Epithelial cell of proximal tubule (primary cell): Measurements from ENCODE around the gene GRIK3. TPM values are rescaled to one million over a fixed set of nuclear protein-coding genes. Genes with fewer than 3 reads are reported as not detected.

Experiments
- DNase-seq: peaks from one replicate; pipeline ENCODE4 v3.0.0-alpha.2; 2011; ENCODE audit warnings: low read depth
- H3K4me3 ChIP-seq: 2 replicates; pipeline ENCODE4 v1.5.1; 2011; ENCODE audit warnings: low read depth, mild to moderate bottlenecking, low read length
- total RNA-seq: library from RNA; depleted of rRNA; stranded (reverse); fragments of >200 nt; gene quantifications from 2 replicates; pipeline ENCODE4 v1.2.3, GENCODE V29; 2015
- TF ChIP-seq, protein P1 (sequence below): conservative IDR thresholded peaks from 2 replicates; pipeline ENCODE4 v1.5.1; 2012; ENCODE audit warnings: low read depth, mild to moderate bottlenecking, low read length

The GRIK3 gene
- total RNA-seq, 1 donor from 2014 or later, result not detected

- DNase-seq, result no peak
- TF ChIP-seq, protein P1, sequence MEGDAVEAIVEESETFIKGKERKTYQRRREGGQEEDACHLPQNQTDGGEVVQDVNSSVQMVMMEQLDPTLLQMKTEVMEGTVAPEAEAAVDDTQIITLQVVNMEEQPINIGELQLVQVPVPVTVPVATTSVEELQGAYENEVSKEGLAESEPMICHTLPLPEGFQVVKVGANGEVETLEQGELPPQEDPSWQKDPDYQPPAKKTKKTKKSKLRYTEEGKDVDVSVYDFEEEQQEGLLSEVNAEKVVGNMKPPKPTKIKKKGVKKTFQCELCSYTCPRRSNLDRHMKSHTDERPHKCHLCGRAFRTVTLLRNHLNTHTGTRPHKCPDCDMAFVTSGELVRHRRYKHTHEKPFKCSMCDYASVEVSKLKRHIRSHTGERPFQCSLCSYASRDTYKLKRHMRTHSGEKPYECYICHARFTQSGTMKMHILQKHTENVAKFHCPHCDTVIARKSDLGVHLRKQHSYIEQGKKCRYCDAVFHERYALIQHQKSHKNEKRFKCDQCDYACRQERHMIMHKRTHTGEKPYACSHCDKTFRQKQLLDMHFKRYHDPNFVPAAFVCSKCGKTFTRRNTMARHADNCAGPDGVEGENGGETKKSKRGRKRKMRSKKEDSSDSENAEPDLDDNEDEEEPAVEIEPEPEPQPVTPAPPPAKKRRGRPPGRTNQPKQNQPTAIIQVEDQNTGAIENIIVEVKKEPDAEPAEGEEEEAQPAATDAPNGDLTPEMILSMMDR, result no peak
- H3K4me3 ChIP-seq, result no peak overlapping the region
These were observed 85.7 kb downstream of the GRIK3 start for GRCh38 chr1:36948606-36949005.

DNA sequence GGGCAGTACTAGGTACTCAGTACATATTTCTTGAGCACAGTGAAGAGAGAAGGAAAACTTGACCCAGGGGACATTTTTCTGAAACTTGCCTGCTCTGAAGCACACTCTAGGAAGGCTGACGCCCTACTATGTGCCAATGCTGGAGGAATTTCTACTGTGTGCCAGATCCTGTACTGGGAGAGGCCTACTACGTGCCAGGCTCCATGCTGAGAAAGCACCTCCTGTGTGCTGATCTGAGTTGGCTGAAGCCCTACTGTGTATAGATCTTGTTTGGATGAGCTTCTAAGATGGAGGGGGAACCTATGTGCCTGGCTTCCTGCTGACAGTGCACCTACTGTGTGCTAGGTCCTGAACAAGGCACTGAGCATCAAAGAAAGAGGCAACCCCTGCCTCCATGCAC, 86.2 kb downstream of the GRIK3 start:
- no peak for DNase-seq
- no peak overlapping the region for H3K4me3 ChIP-seq
- TF ChIP-seq, protein P1, result no peak

- DNase-seq, result no peak
- H3K4me3 ChIP-seq, result no peak overlapping the region
- TF ChIP-seq, protein P1, result no peak
These were observed 86.9 kb downstream of the GRIK3 start for GRCh38 chr1:36947384-36947783.

- TF ChIP-seq, protein P1, result no peak
- no peak for DNase-seq
- no peak overlapping the region for H3K4me3 ChIP-seq
These were observed 89.4 kb downstream of the GRIK3 start for GRCh38 chr1:36944883-36945282.

GRCh38 chr1:36942148-36942547, 92.2 kb downstream of the GRIK3 start:
- TF ChIP-seq, protein P1, result no peak
- H3K4me3 ChIP-seq, result no peak overlapping the region
- DNase-seq, result no peak

- H3K4me3 ChIP-seq, result no peak overlapping the region
- DNase-seq, result no peak
- TF ChIP-seq, protein P1, result no peak
These were observed 92.9 kb downstream of the GRIK3 start for GRCh38 chr1:36941316-36941978.

DNA sequence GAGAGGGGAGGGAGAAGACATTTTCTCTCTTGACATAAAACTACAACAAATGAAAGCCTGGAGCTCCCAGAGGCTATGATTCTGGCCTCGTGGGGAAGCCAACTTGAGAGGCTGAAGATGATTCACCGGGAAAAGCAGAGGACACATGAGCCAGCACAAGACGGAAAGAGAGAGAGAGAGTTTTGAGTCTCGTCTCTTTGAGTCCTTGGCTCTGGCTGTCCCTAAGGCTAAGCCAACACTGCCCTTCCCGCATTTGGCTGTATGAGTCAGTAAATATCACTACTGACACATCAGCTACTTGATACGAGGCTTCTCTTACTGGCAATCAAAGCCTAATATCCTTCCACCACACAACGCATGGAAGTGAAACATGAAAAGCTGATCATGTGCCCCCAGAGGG, 95.5 kb downstream of the GRIK3 start:
- no peak for DNase-seq
- TF ChIP-seq, protein P1, result no peak
- H3K4me3 ChIP-seq, result no peak overlapping the region
